ENCODE data around the gene LGSN.

DNA sequence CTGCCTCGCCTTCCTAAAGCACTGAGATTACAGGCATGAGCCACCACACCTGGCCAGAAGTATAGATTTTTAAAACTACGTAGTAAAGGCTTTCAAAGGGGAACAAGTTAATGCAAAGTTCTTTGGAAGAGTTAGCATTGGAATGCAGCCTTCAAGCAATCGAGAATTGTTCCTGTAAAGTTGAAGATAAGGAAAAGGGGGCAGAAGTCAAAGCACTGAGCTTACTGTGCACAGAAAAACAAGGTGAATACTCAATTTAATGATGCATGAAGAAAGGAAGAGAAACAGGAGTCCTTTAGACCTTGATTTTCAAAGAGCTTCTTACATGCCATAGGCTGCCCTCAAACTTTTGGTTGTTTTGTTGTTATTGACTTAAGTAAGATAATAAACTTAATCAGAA is 29.1 kb upstream of the LGSN start:
- TF ChIP-seq EZH2 (IDR thresholded peaks at IDR 0.05; ENCODE audit: borderline replicate concordance) (no peak), CTCF (IDR thresholded peaks at IDR 0.05; ENCODE audit: poor library complexity) (no peak), EZH2phosphoT487 (IDR thresholded peaks at IDR 0.05; ENCODE audit: low read depth, severe bottlenecking, unreplicated experiment) (no peak)
